Right lobe of liver (tissue), 6 donors: Measurements from ENCODE around the gene NEK4. TPM values are rescaled to one million over a fixed set of nuclear protein-coding genes. Genes with fewer than 3 reads are reported as not detected.
A peak's percentile ranks its signal among the peaks of the same experiment; 100 is the strongest.

Experiments used
- ATAC-seq, 4 donors: fragments of 200-7000 bp; cut with Tn5 transposase; one replicate each; pipeline ENCODE4 v1.9.1; 2020; ENCODE audit warnings: mild to moderate bottlenecking in 4 of 4, moderate library complexity in 4 of 4
- DNase-seq, 3 donors: peaks; one replicate each; pipeline ENCODE4 v3.0.0-alpha.2; 2020
- H3K27ac ChIP-seq, 3 donors: fragments of 200-600 bp; one replicate each; pipeline ENCODE4 v1.8.0; 2022
- H3K27me3 ChIP-seq, 2 donors: fragments of 200-600 bp; one replicate each; pipeline ENCODE4 v1.8.0; 2022
- H3K36me3 ChIP-seq, 4 donors: fragments of 200-600 bp; sonication (generic) in 1 of 4; one replicate each; pipeline versions ENCODE4 v1.5.1 to v1.8.0; 2017 to 2022; ENCODE audit warnings: control low read depth in 1 of 4
- H3K4me1 ChIP-seq, 4 donors: fragments of 200-600 bp; sonication (generic) in 1 of 4; one replicate each; pipeline versions ENCODE4 v1.5.1 to v1.8.0; 2017 to 2022; ENCODE audit warnings: control low read depth in 1 of 4
- H3K4me3 ChIP-seq, 3 donors: fragments of 200-600 bp; one replicate each; pipeline ENCODE4 v1.8.0; 2022
- H3K9me3 ChIP-seq, 4 donors: fragments of 200-600 bp; sonication (generic) in 1 of 4; one replicate each; pipeline versions ENCODE4 v1.5.1 to v1.8.0; 2017 to 2022; ENCODE audit warnings: control low read depth in 1 of 4
- CTCF ChIP-seq, 4 donors: fragments of 200-600 bp in 3 of 4; fragments of 450-650 bp in 1 of 4; IDR thresholded peaks; one replicate each; pipeline versions ENCODE4 v1.5.1 to v1.8.0; 2016 to 2022; ENCODE audit warnings: antibody characterized with exemption in 4 of 4, mild to moderate bottlenecking in 2 of 4
- POLR2A ChIP-seq: fragments of 450-650 bp; IDR thresholded peaks from one replicate; pipeline ENCODE4 v1.6.1; 2017; ENCODE audit warnings: antibody characterized with exemption, mild to moderate bottlenecking
- WGBS: methylation state at CpG from one replicate; pipeline ENCODE4 v1.1.6; 2018; ENCODE audit warnings: low coverage, low lambda C conversion rate; ENCODE audit not compliant: insufficient coverage; ENCODE audit errors: missing lambda C conversion rate; 5-methylcytosine and 5-hydroxymethylcytosine counted together
- intact Hi-C, 2 donors: fragments of 100-400 bp; cut with DNase I; formaldehyde crosslinking; loops; one replicate each; pipeline versions ENCODE4 v1.11.2 to v1.14.1; 2022
- total RNA-seq, 6 experiments: library from RNA; depleted of rRNA in 2 of 6; stranded (reverse); fragments of >200 nt in 2 of 6; fragmentation: NEBNext Ultra II Directional in 3 of 6; extraction: Animal tissue kit (Norgen Biotek cat#: 25700) in 3 of 6; gene quantifications; one replicate each; pipeline versions ENCODE4 v1.1.0 to v1.2.4, GENCODE V29; 2016 to 2023
- donor health status: DM: no; HTN: yes; CAD: no.
- donor health status: DM: no; HTN: no; CAD: no.
- donor health status: DM: no; HTN: no; CAD: no.
- donor health status: DM: no; HTN: yes; CAD: no.
- donor health status: DM: no; HTN: yes; CAD: no.

NEK4 gene
- total RNA-seq, 6 experiments from 2014 or later = 7.3 to 18.9 (median 14.8) TPM

DNA sequence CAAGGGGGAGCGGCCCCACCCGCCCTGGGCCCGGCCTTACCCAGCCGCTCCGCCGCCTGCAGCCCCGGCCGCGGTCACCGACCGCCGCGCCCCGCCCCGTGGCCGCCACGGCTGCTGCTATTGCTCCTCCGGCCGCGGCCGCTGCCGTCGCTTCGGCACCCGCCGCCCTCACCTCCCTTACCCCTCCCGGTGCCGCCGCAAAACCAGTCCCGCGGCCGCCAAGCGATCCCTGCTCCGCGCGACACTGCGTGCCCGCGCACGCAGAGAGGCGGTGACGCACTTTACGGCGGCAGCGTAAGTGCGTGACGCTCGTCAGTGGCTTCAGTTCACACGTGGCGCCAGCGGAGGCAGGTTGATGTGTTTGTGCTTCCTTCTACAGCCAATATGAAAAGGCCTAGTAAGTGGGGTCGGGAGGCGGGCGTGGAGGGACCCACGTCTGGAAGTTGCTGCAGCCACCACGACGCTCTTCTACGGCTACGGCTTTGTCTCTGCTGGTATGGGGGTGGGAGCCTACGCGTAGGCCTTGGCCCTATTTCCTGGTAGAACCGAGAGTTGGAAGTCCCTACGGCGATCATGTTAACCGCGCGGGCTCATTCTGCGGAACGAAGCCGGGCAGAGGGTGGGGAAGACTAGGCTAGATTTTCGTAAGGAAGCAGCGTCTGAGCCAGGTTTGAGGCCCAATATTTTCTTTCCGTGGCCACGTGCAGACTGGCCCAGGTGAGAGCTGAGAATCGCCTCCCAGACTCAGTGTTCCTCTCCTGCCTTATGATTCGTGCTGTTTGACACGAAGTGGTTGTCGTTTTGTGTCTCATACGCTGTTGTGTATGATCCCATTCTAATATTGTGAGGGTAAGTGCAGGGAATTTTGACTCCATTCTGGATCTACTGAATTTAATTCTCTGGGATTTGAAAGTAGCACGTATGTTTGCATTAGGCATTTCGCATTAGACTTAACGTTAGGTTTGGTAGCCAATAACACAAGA is 84.7 kb downstream of the NEK4 start, which contains the start of the genes GNL3 and PBRM1:
TSS of gene GNL3 (plus strand) at position 324 of the 983 bp plus-strand sequence. CDS start at position 385, 61 bp downstream.
TSS of gene PBRM1 (minus strand) at position 205 of the 983 bp plus-strand sequence.
- peak within 1 kb of the TSS; percentile 72 to 90 (median 83) for H3K4me3 ChIP-seq
- peak; percentile 85 for TF ChIP-seq POLR2A
- no peak for TF ChIP-seq CTCF (IDR thresholded peaks at IDR 0.05)
- intact Hi-C loops = no loop called here
- H3K4me1 ChIP-seq = peaks cover 0 to 56% (median 17%) of the 10 kb centered on the region in 4 donors
- H3K9me3 ChIP-seq = no peaks in the 10 kb centered on the region
- DNase-seq = peak; percentile 94 to 96 (median 94)
- ATAC-seq = peak; percentile 77 to 85 (median 82)
- peaks cover 17 to 39% (median 29%) of the 10 kb centered on the region in 4 donors for H3K36me3 ChIP-seq
- H3K27me3 ChIP-seq = no peaks in the 10 kb centered on the region
- 1% methylated on average over 32 of the region's 82 CpGs for WGBS
- peak within 1 kb of the TSS; percentile 85 to 96 (median 89) for H3K27ac ChIP-seq

GRCh38 chr3:52685285-52685708 is 85.4 kb downstream of the NEK4 start:
- Histone ChIP-seq H3K4me1 (peaks cover 0 to 63% (median 20%) of the 10 kb centered on the region in 4 donors), H3K4me3 (peak overlapping the region; percentile 36 to 83 (median 72)), H3K36me3 (peaks cover 15 to 32% (median 23%) of the 10 kb centered on the region in 4 donors), H3K27ac (peak overlapping the region; percentile 85 to 96 (median 89)), H3K9me3 (no peaks in the 10 kb centered on the region), H3K27me3 (no peaks in the 10 kb centered on the region)
- TF ChIP-seq POLR2A (no peak), CTCF (IDR thresholded peaks at IDR 0.05) (no peak)
- 2% methylated on average over 16 of the region's 41 CpGs for WGBS
- DNase-seq (peak; percentile 89 to 90 (median 90)), ATAC-seq (peak; percentile 68 to 87 (median 79))
- intact Hi-C loops = no loop called here

- Histone ChIP-seq H3K27ac (peak overlapping the region; percentile 85 to 96 (median 89)), H3K4me1 (peaks cover 0 to 74% (median 25%) of the 10 kb centered on the region in 4 donors), H3K36me3 (peaks cover 7 to 21% (median 13%) of the 10 kb centered on the region in 4 donors), H3K9me3 (no peaks in the 10 kb centered on the region), H3K27me3 (no peaks in the 10 kb centered on the region), H3K4me3 (peak overlapping the region in 2 of 3 donors; percentile 72 to 83)
- no peak for TF ChIP-seq CTCF (IDR thresholded peaks at IDR 0.05)
- no peak for TF ChIP-seq POLR2A
- no peak for DNase-seq
- intact Hi-C loops = no loop called here
- WGBS = 12% methylated on average over 5 of the region's 5 CpGs
- ATAC-seq = no peak
Measured at GRCh38 chr3:52684184-52684583, 86.6 kb downstream of the NEK4 start.

DNA sequence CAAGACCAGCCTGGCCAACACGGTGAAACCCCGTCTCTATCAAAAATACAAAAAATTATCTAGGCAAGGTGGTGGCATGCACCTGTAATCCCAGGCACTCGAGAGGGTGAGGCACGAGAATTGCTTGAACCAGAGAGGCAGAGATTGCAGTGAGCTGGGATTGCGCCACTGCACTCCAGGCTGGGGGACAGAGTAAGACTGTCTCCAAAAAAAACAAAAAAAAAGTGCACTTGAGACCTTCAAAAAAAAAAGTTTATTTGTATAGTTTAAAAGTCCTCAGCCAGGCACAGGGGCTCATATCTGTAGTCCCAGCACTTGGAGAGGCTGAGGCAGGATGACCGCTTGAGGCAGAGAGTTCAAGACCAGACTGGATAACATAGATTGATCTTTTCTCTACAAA is 87.1 kb downstream of the NEK4 start:
- Histone ChIP-seq H3K9me3 (no peaks in the 10 kb centered on the region), H3K4me1 (peaks cover 0 to 80% (median 28%) of the 10 kb centered on the region in 4 donors), H3K27me3 (no peaks in the 10 kb centered on the region), H3K36me3 (peaks cover 2 to 20% (median 10%) of the 10 kb centered on the region in 4 donors), H3K27ac (peak overlapping the region in 2 of 3 donors; percentile 17 to 96), H3K4me3 (peak overlapping the region in 1 of 3 donors; percentile 72)
- DNase-seq (peak; percentile 46 to 87 (median 66)), ATAC-seq (peak in 3 of 4 donors; percentile 2 to 34 (median 16))
- WGBS = 25% methylated on average over 5 of the region's 6 CpGs
- intact Hi-C loops = no loop called here
- TF ChIP-seq POLR2A (no peak), CTCF (IDR thresholded peaks at IDR 0.05) (no peak)
